ENCODE results near the gene C17orf107.

C17orf107 gene

DNA sequence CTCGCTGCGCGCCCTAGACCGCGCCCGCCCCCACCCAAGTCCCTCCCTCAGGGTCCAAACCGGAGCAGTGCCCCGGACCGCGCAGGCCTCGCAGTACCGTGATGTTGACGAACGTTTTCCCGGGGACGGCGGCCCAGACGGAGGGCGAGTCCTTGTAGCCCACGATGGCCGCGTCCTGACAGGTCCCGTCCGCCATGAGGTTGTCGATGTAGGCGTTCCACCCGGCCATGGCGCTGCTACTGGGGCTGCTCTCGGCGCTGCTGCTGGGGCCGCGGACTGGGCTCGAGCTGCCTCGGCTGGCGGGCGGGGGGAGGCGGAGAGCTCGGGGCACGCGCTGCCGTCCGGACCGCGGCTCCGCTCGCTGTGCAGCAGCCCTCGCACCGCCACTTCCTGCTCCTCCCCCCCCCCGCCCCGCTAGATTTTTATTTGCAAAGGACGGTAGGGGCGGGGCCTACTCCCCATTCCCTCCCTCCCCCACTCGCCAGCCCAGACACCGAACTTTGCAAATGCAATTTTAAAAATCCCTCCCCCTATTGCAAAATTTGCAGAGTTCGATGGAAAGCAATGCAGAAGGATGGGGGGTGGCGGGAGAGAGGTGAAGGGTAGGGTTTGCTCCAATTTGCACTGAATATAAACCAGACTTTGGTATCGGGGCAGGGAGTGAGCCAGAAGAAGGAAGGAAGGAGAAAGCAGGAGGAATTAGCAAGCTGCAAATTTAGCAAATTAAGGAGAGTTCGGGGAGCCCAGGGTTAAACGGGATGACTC is 49.0 kb downstream of the C17orf107 start, which contains the start of gene PFN1:
Gene PFN1, minus strand, starts transcription at position 365 of the 765 bp plus-strand sequence. Its CDS starts 136 bp downstream, at position 229.
- peak; percentile 85 for DNase-seq (ENCODE audit: low spot score)

DNA sequence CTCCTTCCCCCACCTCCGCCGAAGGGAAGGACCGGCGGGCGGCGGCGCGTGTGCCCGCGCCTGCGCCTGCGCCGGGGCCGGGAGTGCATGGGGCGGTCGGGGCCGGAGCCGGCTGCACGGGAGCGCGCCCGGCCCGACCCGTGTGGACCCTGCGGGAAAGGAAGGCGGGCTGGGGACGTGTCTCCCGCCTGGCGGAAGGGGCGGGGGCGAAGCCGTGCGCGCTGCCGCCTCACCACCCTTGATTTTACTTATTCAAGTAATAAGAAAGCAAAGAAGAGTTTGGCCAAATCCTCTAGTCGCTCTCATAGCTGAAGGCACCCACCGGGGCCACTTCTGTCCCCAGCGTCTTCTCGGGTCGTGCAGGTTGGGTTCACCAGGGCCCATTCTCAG is 49.6 kb downstream of the C17orf107 start:
- peak; percentile 54 for DNase-seq (ENCODE audit: low spot score)

DNA sequence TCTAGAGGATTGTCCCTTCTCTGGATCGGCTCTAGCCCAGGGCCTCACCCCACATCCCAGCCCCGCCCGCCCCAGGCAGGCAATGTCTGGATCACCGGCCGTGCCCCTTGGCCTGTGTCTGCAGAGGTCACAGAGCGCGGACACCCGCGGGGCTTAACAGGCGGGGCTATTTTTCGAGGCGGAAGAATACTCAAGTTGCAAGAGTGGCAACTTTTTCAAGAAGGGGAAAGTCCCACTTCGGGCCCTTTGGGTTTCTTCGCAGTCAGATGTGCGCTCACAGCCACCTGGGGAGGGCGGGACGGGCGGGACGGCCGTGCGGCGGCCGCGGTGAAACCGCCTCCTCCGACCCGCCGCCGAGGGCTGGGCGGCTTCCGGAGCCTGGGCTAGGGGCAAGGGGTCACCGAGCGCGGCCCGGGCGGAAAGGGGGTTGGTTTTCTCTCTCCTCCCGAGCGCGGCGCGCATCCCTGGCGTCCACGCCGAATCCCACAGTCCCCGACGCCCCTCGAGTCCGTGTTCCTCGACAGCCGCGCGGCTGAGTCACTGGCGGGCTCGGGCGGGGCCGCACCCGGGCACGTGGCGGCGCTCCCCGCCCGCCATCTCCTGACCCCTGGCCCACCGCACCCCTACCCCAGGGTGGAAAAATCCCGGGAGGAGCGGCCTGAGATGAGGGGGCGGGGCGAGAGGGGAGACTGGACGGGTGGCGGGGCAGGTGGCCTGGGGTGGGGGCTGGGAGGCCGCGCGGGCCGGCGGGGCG is 50.2 kb downstream of the C17orf107 start:
- peak; percentile 58 for DNase-seq (ENCODE audit: low spot score)

DNA sequence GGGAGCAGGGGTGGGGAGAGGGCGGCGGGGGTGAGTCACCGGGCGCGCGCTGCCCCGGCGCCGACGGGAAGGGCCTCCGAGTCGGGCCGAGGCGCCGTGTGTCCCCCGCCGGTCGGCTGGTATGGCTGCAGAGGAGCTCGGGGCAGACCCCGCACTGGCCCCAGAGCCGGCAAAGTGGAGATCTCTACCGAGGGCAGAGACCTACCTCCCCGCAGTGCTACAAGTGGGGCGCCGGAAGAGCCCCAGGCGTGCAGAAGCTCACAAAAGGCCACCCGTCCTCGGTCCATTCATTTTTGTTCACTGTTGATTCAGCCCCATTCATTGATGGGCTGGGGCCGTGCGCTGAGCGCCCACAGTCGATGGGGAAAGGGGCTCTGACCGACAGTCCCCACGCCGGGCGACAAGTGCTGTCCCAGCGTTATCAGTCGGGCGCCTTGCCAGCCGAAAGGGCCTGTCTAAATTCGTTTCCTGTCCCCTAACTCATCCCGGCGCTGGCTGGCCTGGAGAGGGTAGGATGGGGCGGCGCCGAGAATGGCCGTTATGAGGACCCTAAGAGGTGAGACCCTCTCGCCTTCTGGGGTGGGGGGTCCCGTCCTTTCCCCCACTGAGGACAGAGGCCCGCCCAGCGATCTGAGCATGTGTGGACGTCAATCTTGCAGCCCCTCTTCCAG is 50.9 kb downstream of the C17orf107 start:
- peak; percentile 52 for DNase-seq (ENCODE audit: low spot score)

DNA sequence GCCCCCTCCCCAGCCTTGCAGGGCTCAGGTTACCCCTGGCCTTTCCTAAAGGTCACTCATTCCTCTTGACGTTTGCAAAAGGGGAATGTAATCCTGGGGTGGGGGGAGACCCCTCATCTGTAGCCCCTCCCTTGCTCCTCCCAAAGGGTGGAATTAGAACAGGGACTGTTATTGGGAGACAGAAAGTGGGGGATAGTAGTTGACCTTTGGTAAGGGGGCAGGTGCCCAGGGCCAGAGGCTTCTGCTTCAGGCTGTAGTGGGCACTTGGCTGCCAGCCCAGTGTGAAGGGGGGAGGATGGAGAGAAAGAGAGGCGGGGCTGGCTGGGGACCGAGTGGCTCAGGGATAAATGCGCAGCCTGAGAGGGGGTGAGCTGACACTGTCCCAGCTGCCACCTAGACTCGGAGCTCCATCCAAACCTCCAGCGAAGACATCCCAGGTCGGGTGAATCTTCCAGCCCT is 51.4 kb downstream of the C17orf107 start, which contains the start of gene ENO3:
Gene ENO3, plus strand, starts transcription at position 374 of the 459 bp plus-strand sequence. CDS start 711 bp downstream, outside the sequence.
- DNase-seq (ENCODE audit: low spot score): no peak

DNA sequence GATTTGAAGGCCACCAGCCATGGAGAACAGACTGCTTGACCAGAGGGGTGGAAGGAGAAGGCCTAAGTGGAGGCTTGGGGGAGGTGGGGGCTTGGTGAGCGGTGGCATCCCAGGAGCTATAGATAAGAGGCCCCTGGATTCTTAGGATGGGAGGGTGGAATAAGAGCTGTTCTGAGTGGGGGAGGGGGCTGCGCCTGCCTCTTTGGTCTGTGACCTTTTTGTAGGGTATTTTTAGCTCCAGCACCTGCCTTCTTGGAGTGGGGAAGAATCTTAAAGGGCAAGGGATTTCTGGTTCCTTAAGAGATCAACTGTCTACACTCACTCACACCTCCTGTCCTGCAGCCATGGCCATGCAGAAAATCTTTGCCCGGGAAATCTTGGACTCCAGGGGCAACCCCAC is 52.1 kb downstream of the C17orf107 start:
- no peak for DNase-seq (ENCODE audit: low spot score)
